HepG2 (cell line): ENCODE data around the gene MCOLN3.

Source experiments
- CTCF ChIP-seq: sonication (generic); formaldehyde crosslinking; IDR thresholded peaks from 2 replicates; pipeline ENCODE4 v1.5.0; 2020; ENCODE audit warnings: mild to moderate bottlenecking, missing genetic modification reagents, moderate library complexity
- ELF1 ChIP-seq: sonication (generic); formaldehyde crosslinking; IDR thresholded peaks from 2 replicates; pipeline ENCODE4 v1.4.0; 2020; ENCODE audit warnings: missing genetic modification reagents
- MLXIP ChIP-seq: sonication (generic); formaldehyde crosslinking; IDR thresholded peaks from 2 replicates; pipeline ENCODE4 v1.9.0; 2021; ENCODE audit warnings: missing genetic modification reagents, borderline replicate concordance
- POLR2AphosphoS5 ChIP-seq: IDR thresholded peaks from 2 replicates; pipeline ENCODE4 v1.6.1; 2012; ENCODE audit warnings: low read depth, low read length
- SIX4 ChIP-seq: sonication (generic); formaldehyde crosslinking; IDR thresholded peaks from 2 replicates; pipeline ENCODE4 v1.4.0; 2020; ENCODE audit warnings: missing genetic modification reagents
- ZNF207 ChIP-seq: fragments of 450-650 bp; IDR thresholded peaks from 2 replicates; pipeline ENCODE4 v1.6.1; 2016; ENCODE audit warnings: antibody characterized with exemption, borderline replicate concordance

DNA sequence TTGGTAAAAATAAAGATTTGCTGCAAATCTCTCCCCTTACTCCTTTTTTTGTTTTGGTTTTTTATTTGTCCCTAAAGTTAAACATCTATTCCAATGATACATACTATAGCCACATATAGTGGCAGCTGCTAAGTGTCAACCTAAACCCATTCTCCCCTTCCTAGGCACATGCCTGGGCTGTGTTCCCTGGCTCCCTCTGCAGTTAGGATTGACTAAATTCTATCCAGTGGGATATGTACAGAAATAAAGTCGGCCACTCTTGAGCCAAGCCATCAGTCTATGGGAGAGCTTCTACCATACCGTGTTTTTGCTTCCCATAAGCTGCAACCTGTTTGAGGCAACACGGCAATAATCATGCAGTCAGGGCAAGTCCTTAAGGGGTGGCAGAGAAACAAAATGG lies 23.6 kb downstream of the MCOLN3 start:
- no peak for TF ChIP-seq ELF1
- no peak for TF ChIP-seq POLR2AphosphoS5
- TF ChIP-seq CTCF (CRISPR knock-in tag) = no peak
- TF ChIP-seq MLXIP (CRISPR knock-in tag) = no peak
- no peak for TF ChIP-seq SIX4 (CRISPR knock-in tag)
- no peak for TF ChIP-seq ZNF207
